Measurements from ENCODE around the gene PPY.

GRCh38 chr17:43979671-43980070 is 37.4 kb upstream of the PPY start:
- no peak for TF ChIP-seq CTCF (IDR thresholded peaks at IDR 0.05)
- TF ChIP-seq EZH2 (IDR thresholded peaks at IDR 0.05; ENCODE audit: borderline replicate concordance, insufficient read depth, low read depth, low read length, poor library complexity, severe bottlenecking), result no peak

Measured in B cell (primary cell).